ENCODE results near the gene LY6G5B. TPM values are rescaled to one million over a fixed set of nuclear protein-coding genes. Genes with fewer than 3 reads are reported as not detected.

Gene LY6G5B
- total and polyA plus RNA-seq, 2 of the 4 experiments (the other 2 are of a cell fraction), result 2.2 to 13.6 TPM

- H4K8ac ChIP-seq (ENCODE audit: low read depth in 2 of 2, low read length in 2 of 2), result peak overlapping the region; percentile 56 to 96
- H3K79me1 ChIP-seq (ENCODE audit: low read depth in 1 of 2, low read length in 2 of 2), result peaks cover 20 to 71% of the 10 kb centered on the region in 2 experiments; a peak in 3 of 4 replicates
- H2BK5ac ChIP-seq (ENCODE audit: low read depth, low read length, poor library complexity, severe bottlenecking), result peak overlapping the region; percentile 93
- H2AFZ ChIP-seq (replicated peaks; ENCODE audit: low read length, poor library complexity), result peak overlapping the region; percentile 96
- peak overlapping the region; percentile 100 for H3K23ac ChIP-seq (ENCODE audit: low read depth, low read length)
- peaks cover 17% of the 10 kb centered on the region for H3K9me1 ChIP-seq (ENCODE audit: insufficient read depth, low read length)
- peaks cover 20% of the 10 kb centered on the region for H3K36me3 ChIP-seq (ENCODE audit: control insufficient read depth, insufficient read depth, low read length)
- no peaks in the 10 kb centered on the region for H3K27me3 ChIP-seq (ENCODE audit: control insufficient read depth, insufficient read depth, low read length)
- H3K4ac ChIP-seq (ENCODE audit: low read depth, low read length), result peak overlapping the region; percentile 99
- H4K5ac ChIP-seq (ENCODE audit: low read depth, low read length), result peak overlapping the region; percentile 77
- peak overlapping the region; percentile 98 for H2AK9ac ChIP-seq (replicated peaks; ENCODE audit: low read depth, low read length, poor library complexity)
- peak overlapping the region; percentile 79 for H3K18ac ChIP-seq (ENCODE audit: low read depth, low read length)
- peak overlapping the region; percentile 67 for H3K4me2 ChIP-seq (ENCODE audit: low read depth, low read length)
- ATAC-seq (ENCODE audit: low read depth) (peak; percentile 75), DNase-seq (no peak)
- H3K4me1 ChIP-seq (ENCODE audit: control insufficient read depth, insufficient read depth, low read length), result 0 out of 2 replicates have a peak, but pooled peaks cover 3% of the 10 kb centered on the region
- H3K14ac ChIP-seq (replicated peaks; ENCODE audit: low read depth, low read length), result peak overlapping the region; percentile 100
- H4K91ac ChIP-seq (ENCODE audit: insufficient read depth, low read depth, low read length), result peak overlapping the region; percentile 95
- ChIA-PET POLR2A (ENCODE audit: unreplicated experiment) (interaction anchor here (0.6 to 2.5 kb wide), 3 partner anchors 10 to 106 kb away, joined by 3 to 10 read pairs (median 8); partner anchors contain the start of gene NFKBIL1), CTCF (interaction anchor here (0.9 to 1.6 kb wide), 2 partner anchors 11 kb away, joined by 3 to 5 read pairs; partner anchors contain the start of gene GPANK1)
- peak overlapping the region; percentile 90 for H2BK120ac ChIP-seq (ENCODE audit: low read depth, low read length)
- H2AK5ac ChIP-seq (ENCODE audit: low read depth, low read length), result peak overlapping the region; percentile 96
- 8% methylated on average over 8 of the region's 37 CpGs; no CpG with 5 or more reads in 1 of the 2 experiments for WGBS, 2 experiments (ENCODE audit: extremely low coverage in 2 of 2, insufficient read length in 1 of 2)
- TF ChIP-seq NFE2L2 (IDR thresholded peaks at IDR 0.05; ENCODE audit: low read depth, low read length) (no peak), RFX5 (IDR thresholded peaks at IDR 0.05; ENCODE audit: low read depth, low read length) (no peak), MAZ (IDR thresholded peaks at IDR 0.05; ENCODE audit: borderline replicate concordance, low read depth, low read length) (no peak), MAFK (IDR thresholded peaks at IDR 0.05; ENCODE audit: low read depth, low read length) (no peak), FOS (IDR thresholded peaks at IDR 0.05; ENCODE audit: low read depth, low read length) (no peak), CHD1 (IDR thresholded peaks at IDR 0.05; ENCODE audit: low read depth, low read length) (no peak), BHLHE40 (IDR thresholded peaks at IDR 0.05; ENCODE audit: low read depth, low read length) (peak; percentile 22), RCOR1 (IDR thresholded peaks at IDR 0.05; ENCODE audit: insufficient replicate concordance, low read length) (no peak), USF2 (IDR thresholded peaks at IDR 0.05; ENCODE audit: low read depth, low read length) (no peak), ELK1 (IDR thresholded peaks at IDR 0.05; ENCODE audit: borderline replicate concordance, low read depth, low read length) (no peak), MXI1 (IDR thresholded peaks at IDR 0.05; ENCODE audit: borderline replicate concordance, low read depth, low read length) (0 out of 2 replicates have a peak, but pooled peaks have one; percentile 42)
- TF ChIP-seq, protein P1, sequence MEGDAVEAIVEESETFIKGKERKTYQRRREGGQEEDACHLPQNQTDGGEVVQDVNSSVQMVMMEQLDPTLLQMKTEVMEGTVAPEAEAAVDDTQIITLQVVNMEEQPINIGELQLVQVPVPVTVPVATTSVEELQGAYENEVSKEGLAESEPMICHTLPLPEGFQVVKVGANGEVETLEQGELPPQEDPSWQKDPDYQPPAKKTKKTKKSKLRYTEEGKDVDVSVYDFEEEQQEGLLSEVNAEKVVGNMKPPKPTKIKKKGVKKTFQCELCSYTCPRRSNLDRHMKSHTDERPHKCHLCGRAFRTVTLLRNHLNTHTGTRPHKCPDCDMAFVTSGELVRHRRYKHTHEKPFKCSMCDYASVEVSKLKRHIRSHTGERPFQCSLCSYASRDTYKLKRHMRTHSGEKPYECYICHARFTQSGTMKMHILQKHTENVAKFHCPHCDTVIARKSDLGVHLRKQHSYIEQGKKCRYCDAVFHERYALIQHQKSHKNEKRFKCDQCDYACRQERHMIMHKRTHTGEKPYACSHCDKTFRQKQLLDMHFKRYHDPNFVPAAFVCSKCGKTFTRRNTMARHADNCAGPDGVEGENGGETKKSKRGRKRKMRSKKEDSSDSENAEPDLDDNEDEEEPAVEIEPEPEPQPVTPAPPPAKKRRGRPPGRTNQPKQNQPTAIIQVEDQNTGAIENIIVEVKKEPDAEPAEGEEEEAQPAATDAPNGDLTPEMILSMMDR (conservative IDR thresholded peaks at IDR 0.05; ENCODE audit: low read depth, low read length), result no peak
- H3K9me3 ChIP-seq (ENCODE audit: control insufficient read depth, insufficient read depth, low read length), result no peaks in the 10 kb centered on the region
- H2BK15ac ChIP-seq (ENCODE audit: low read depth, low read length), result peak overlapping the region; percentile 83; the same call in 2 of the 3 replicates
- H3K9ac ChIP-seq (ENCODE audit: low read depth, low read length), result peak overlapping the region; percentile 85
- H3K27ac ChIP-seq (ENCODE audit: insufficient read depth, low read length), result peak overlapping the region; percentile 88
- peak overlapping the region; percentile 99 for H3K56ac ChIP-seq (ENCODE audit: extremely low read depth, insufficient read depth, low read length)
- in situ Hi-C loops (cut with MboI; ENCODE audit: low sequenced_read_pairs), result no loop called here
- TSS peak; percentile 82 for BruUV-seq (replicated peaks)
- H2BK20ac ChIP-seq (ENCODE audit: low read depth, low read length), result no peak overlapping the region
- 0 out of 2 replicates have a peak, but pooled peaks cover 4% of the 10 kb centered on the region for H4K20me1 ChIP-seq (ENCODE audit: insufficient read depth, low read length)
- dilution Hi-C loops (cut with HindIII; ENCODE audit: low sequenced_read_pairs, unreplicated experiment), result no loop called here
- intact Hi-C loops (cut with micrococcal nuclease), result loop anchor here (1.0 kb wide), 1 partner anchor 33 kb away; the partner anchor contains the start of gene PRRC2A
- H3K4me3 ChIP-seq (ENCODE audit: insufficient read depth, low read depth, low read length), result peak overlapping the region; percentile 59
Observed at GRCh38 chr6:31652925-31653724, 16.7 kb upstream of the LY6G5B start.

All from IMR-90 (cell line).